Left hindlimb (tissue), 1 donor: Measurements from ENCODE around the gene NELFA.
A peak's percentile ranks its signal among the peaks of the same experiment; 100 is the strongest.
"Not testable (repeated sequence)": the region's sequence is repeated elsewhere in the genome, so short reads cannot be mapped to it uniquely, and the experiment has no call there.

ENCODE experiments used
- DNase-seq: peaks from one replicate; pipeline ENCODE4 v3.0.0-alpha.2; 2018

Gene NELFA

GRCh38 chr4:1993718-1994516, 14.9 kb downstream of the NELFA start:
- not testable (repeated sequence) for DNase-seq

GRCh38 chr4:1993169-1993516, 15.6 kb downstream of the NELFA start:
- no peak for DNase-seq

- DNase-seq = peak; percentile 67
Measured at GRCh38 chr4:1992468-1993168, 16.2 kb downstream of the NELFA start.

GRCh38 chr4:1991596-1992434, 17.0 kb downstream of the NELFA start:
- no peak for DNase-seq

- no peak for DNase-seq
Measured at GRCh38 chr4:1991087-1991486, 17.7 kb downstream of the NELFA start.

- DNase-seq = no peak
Measured at GRCh38 chr4:1990676-1991075, 18.1 kb downstream of the NELFA start.

GRCh38 chr4:1990348-1990645, 18.5 kb downstream of the NELFA start:
- no peak for DNase-seq

GRCh38 chr4:1989533-1990347, 19.0 kb downstream of the NELFA start:
- DNase-seq = no peak

GRCh38 chr4:1988327-1988724, 20.4 kb downstream of the NELFA start:
- no peak for DNase-seq

GRCh38 chr4:1987721-1988326, 20.9 kb downstream of the NELFA start:
- no peak for DNase-seq

GRCh38 chr4:1987296-1987695, 21.5 kb downstream of the NELFA start:
- DNase-seq = no peak

GRCh38 chr4:1986578-1987210, 22.1 kb downstream of the NELFA start:
- DNase-seq = no peak

GRCh38 chr4:1985780-1986577, 22.8 kb downstream of the NELFA start:
- DNase-seq = no peak

GRCh38 chr4:1985294-1985693, 23.5 kb downstream of the NELFA start:
- DNase-seq = no peak

- no peak for DNase-seq
Measured at GRCh38 chr4:1984406-1985191, 24.2 kb downstream of the NELFA start.

- no peak for DNase-seq
Measured at GRCh38 chr4:1983846-1984405, 24.8 kb downstream of the NELFA start.

GRCh38 chr4:1983053-1983845, 25.5 kb downstream of the NELFA start:
- no peak for DNase-seq

- no peak for DNase-seq
Measured at GRCh38 chr4:1982124-1983052, 26.4 kb downstream of the NELFA start.
